ENCODE measurements around the gene POLD3. TPM values are rescaled to one million over a fixed set of nuclear protein-coding genes. Genes with fewer than 3 reads are reported as not detected.
A peak's percentile ranks its signal among the peaks of the same experiment; 100 is the strongest.

Gene POLD3
- total RNA-seq = 10 to 100 TPM; 19.8 to 55.3 (median 34.2) TPM

GRCh38 chr11:74592441-74593362, at the start of gene POLD3:
TSS of gene POLD3 (plus strand) at chr11:74592582. CDS start at chr11:74592659, 77 bp downstream.
- Histone ChIP-seq H3K27me3 (no peaks in the 10 kb centered on the region), H3K4me1 (no peaks in the 10 kb centered on the region), H3K27ac (peak within 1 kb of the TSS; percentile 32 to 75 (median 66)), H3K36me3 (peaks cover 0 to 13% (median 0%) of the 10 kb centered on the region in 3 donors), H3K4me3 (peak within 1 kb of the TSS; percentile 58 to 94 (median 76)), H3K9me3 (no peaks in the 10 kb centered on the region)
- peak; percentile 94 to 97 (median 94) for DNase-seq
- peak in 1 of 6 experiments; percentile 5 for TF ChIP-seq CTCF (IDR thresholded peaks at IDR 0.05)
- peak in 1 of 2 donors; percentile 52 for TF ChIP-seq POLR2A (IDR thresholded peaks at IDR 0.05)

GRCh38 chr11:74543991-74544390, 48.4 kb upstream of the POLD3 start:
- peaks cover 0 to 5% (median 0%) of the 10 kb centered on the region in 4 donors for H3K4me1 ChIP-seq
- H3K4me3 ChIP-seq = no peak overlapping the region
- TF ChIP-seq POLR2A (IDR thresholded peaks at IDR 0.05) (no peak), CTCF (IDR thresholded peaks at IDR 0.05) (no peak)
- peak in 1 of 3 donors; percentile 63 for DNase-seq
- H3K9me3 ChIP-seq = peaks cover 0 to 3% (median 0%) of the 10 kb centered on the region in 4 donors
- no peaks in the 10 kb centered on the region for H3K27me3 ChIP-seq
- no peak overlapping the region for H3K27ac ChIP-seq
- no peaks in the 10 kb centered on the region for H3K36me3 ChIP-seq

- no peak overlapping the region for H3K27ac ChIP-seq
- TF ChIP-seq CTCF (IDR thresholded peaks at IDR 0.05) (no peak), POLR2A (IDR thresholded peaks at IDR 0.05) (no peak)
- no peak overlapping the region for H3K4me3 ChIP-seq
- H3K4me1 ChIP-seq = peaks cover 0 to 5% (median 0%) of the 10 kb centered on the region in 4 donors
- peaks cover 0 to 3% (median 0%) of the 10 kb centered on the region in 4 donors for H3K9me3 ChIP-seq
- no peaks in the 10 kb centered on the region for H3K27me3 ChIP-seq
- H3K36me3 ChIP-seq = no peaks in the 10 kb centered on the region
- peak in 2 of 3 donors; percentile 60 to 62 for DNase-seq
These were observed 45.6 kb upstream of the POLD3 start for GRCh38 chr11:74546752-74547151.

GRCh38 chr11:74550991-74551753, 41.2 kb upstream of the POLD3 start:
- no peaks in the 10 kb centered on the region for H3K27me3 ChIP-seq
- H3K4me3 ChIP-seq = no peak overlapping the region
- no peaks in the 10 kb centered on the region for H3K36me3 ChIP-seq
- H3K27ac ChIP-seq = no peak overlapping the region
- TF ChIP-seq CTCF (IDR thresholded peaks at IDR 0.05) = no peak
- TF ChIP-seq POLR2A (IDR thresholded peaks at IDR 0.05) = no peak
- H3K9me3 ChIP-seq = no peaks in the 10 kb centered on the region
- DNase-seq = no peak
- peaks cover 0 to 5% (median 0%) of the 10 kb centered on the region in 4 donors for H3K4me1 ChIP-seq

- Histone ChIP-seq H3K9me3 (no peaks in the 10 kb centered on the region), H3K27me3 (no peaks in the 10 kb centered on the region)
These were observed 40.6 kb upstream of the POLD3 start for GRCh38 chr11:74551754-74552145.

More at GRCh38 chr11:74551754-74552145, 40.6 kb upstream of the POLD3 start:
- Histone ChIP-seq H3K4me1 (peaks cover 0 to 5% (median 0%) of the 10 kb centered on the region in 4 donors), H3K4me3 (no peak overlapping the region), H3K36me3 (no peaks in the 10 kb centered on the region), H3K27ac (no peak overlapping the region)
- TF ChIP-seq POLR2A (IDR thresholded peaks at IDR 0.05) (no peak), CTCF (IDR thresholded peaks at IDR 0.05) (no peak)
- no peak for DNase-seq

All from Peyer's patch (tissue), 4 donors.